ENCODE data around the gene SLC26A5. TPM values are rescaled to one million over a fixed set of nuclear protein-coding genes. Genes with fewer than 3 reads are reported as not detected.

SLC26A5 gene
- total and polyA plus RNA-seq, 2 donors (not counting 3 experiments of a cell fraction or from before 2014, with no cell fraction given) = not detected

- Histone ChIP-seq H3K4me1 (ENCODE audit: control insufficient read depth, extremely low read depth, insufficient read depth, low read length) (no peaks in the 10 kb centered on the region), H2AFZ (ENCODE audit: low read depth, low read length) (no peak overlapping the region), H3K27ac (ENCODE audit: insufficient read depth, low read depth, low read length) (no peak overlapping the region), H3K9me3 (replicated peaks; ENCODE audit: control insufficient read depth, insufficient read depth, low read length) (no peaks in the 10 kb centered on the region), H3K36me3 (ENCODE audit: control insufficient read depth in 2 of 2, extremely low read depth in 1 of 2, insufficient read depth in 2 of 2, low read length in 2 of 2) (no peaks in the 10 kb centered on the region), H3K9ac (replicated peaks; ENCODE audit: extremely low read depth, insufficient read depth, low read length) (no peak overlapping the region), H3K79me2 (ENCODE audit: control insufficient read depth, insufficient read depth, low read length) (no peaks in the 10 kb centered on the region), H3K4me3 (replicated peaks in 1 of 3; ENCODE audit: insufficient read depth in 1 of 3, low read depth in 1 of 3, low read length in 3 of 3) (no peak overlapping the region), H3K9me1 (replicated peaks; ENCODE audit: control insufficient read depth, extremely low read depth, insufficient read depth, low read length) (peaks cover 2% of the 10 kb centered on the region), H3K27me3 (ENCODE audit: control insufficient read depth in 2 of 2, insufficient read depth in 2 of 2, low read length in 2 of 2) (peaks cover 0 to 6% of the 10 kb centered on the region in 2 experiments), H4K20me1 (replicated peaks; ENCODE audit: control insufficient read depth, extremely low read depth, insufficient read depth, low read length) (no peaks in the 10 kb centered on the region), H3K4me2 (ENCODE audit: insufficient read depth, low read length) (no peak overlapping the region)
- dilution Hi-C loops (cut with MboI; ENCODE audit: extremely low pct_ligation_motif_present, low sequenced_read_pairs) (no loop called here), intact Hi-C loops (cut with micrococcal nuclease) (no loop called here)
- no peak for TF ChIP-seq MYC (IDR thresholded peaks at IDR 0.05; ENCODE audit: low read depth, low read length)
- TF ChIP-seq POLR2A (IDR thresholded peaks at IDR 0.05; ENCODE audit: low read depth, low read length) = no peak
- no peak for TF ChIP-seq GATA2 (IDR thresholded peaks at IDR 0.05; ENCODE audit: insufficient read depth, insufficient read length, low read depth, low read length)
- TF ChIP-seq MAX (IDR thresholded peaks at IDR 0.05; ENCODE audit: insufficient read depth, insufficient read length) = no peak
- TF ChIP-seq EZH2 (IDR thresholded peaks at IDR 0.05; ENCODE audit: borderline replicate concordance, low read depth, low read length, severe bottlenecking) = no peak
- TF ChIP-seq POLR2AphosphoS5 (IDR thresholded peaks at IDR 0.05; ENCODE audit: insufficient read depth, low read depth, low read length) = no peak
- TF ChIP-seq FOS (IDR thresholded peaks at IDR 0.05; ENCODE audit: borderline replicate concordance, insufficient read depth, low read length) = no peak
- no peak for TF ChIP-seq JUN (IDR thresholded peaks at IDR 0.05; ENCODE audit: borderline replicate concordance, insufficient read depth, insufficient read length, low read depth)
- BruUV-seq (replicated peaks) = no TSS peak
- DNase-seq (ENCODE audit: low read depth, low spot score) (no peak), FAIRE-seq (no peak)
- CTCF ChIA-PET = no interaction called here
- POLR2A ChIA-PET = no interaction called here
Observed at GRCh38 chr7:103480771-103481170, 34.8 kb upstream of the SLC26A5 start.

GRCh38 chr7:103474956-103475355 is 28.9 kb upstream of the SLC26A5 start:
- H3K9ac ChIP-seq (replicated peaks; ENCODE audit: extremely low read depth, insufficient read depth, low read length) = no peak overlapping the region
- no peaks in the 10 kb centered on the region for H3K79me2 ChIP-seq (ENCODE audit: control insufficient read depth, insufficient read depth, low read length)
- H3K9me1 ChIP-seq (replicated peaks; ENCODE audit: control insufficient read depth, extremely low read depth, insufficient read depth, low read length) = peaks cover 2% of the 10 kb centered on the region
- H3K4me2 ChIP-seq (ENCODE audit: insufficient read depth, low read length) = no peak overlapping the region
- H3K27me3 ChIP-seq (ENCODE audit: control insufficient read depth in 2 of 2, insufficient read depth in 2 of 2, low read length in 2 of 2) = peaks cover 0 to 19% of the 10 kb centered on the region in 2 experiments
- H2AFZ ChIP-seq (ENCODE audit: low read depth, low read length) = no peak overlapping the region
- no peak for DNase-seq (ENCODE audit: low read depth, low spot score)
- BruUV-seq (replicated peaks) = no TSS peak
- H3K36me3 ChIP-seq (ENCODE audit: control insufficient read depth in 2 of 2, extremely low read depth in 1 of 2, insufficient read depth in 2 of 2, low read length in 2 of 2) = no peaks in the 10 kb centered on the region
- dilution Hi-C loops (cut with MboI; ENCODE audit: extremely low pct_ligation_motif_present, low sequenced_read_pairs) (no loop called here), intact Hi-C loops (cut with micrococcal nuclease) (no loop called here)
- no peaks in the 10 kb centered on the region for H3K9me3 ChIP-seq (replicated peaks; ENCODE audit: control insufficient read depth, insufficient read depth, low read length)
- H4K20me1 ChIP-seq (replicated peaks; ENCODE audit: control insufficient read depth, extremely low read depth, insufficient read depth, low read length) = no peaks in the 10 kb centered on the region
- no peaks in the 10 kb centered on the region for H3K4me1 ChIP-seq (ENCODE audit: control insufficient read depth, extremely low read depth, insufficient read depth, low read length)
- no peak for FAIRE-seq
- CTCF ChIA-PET = no interaction called here
- POLR2A ChIA-PET = no interaction called here
- TF ChIP-seq POLR2AphosphoS5 (IDR thresholded peaks at IDR 0.05; ENCODE audit: insufficient read depth, low read depth, low read length) = no peak
- no peak for TF ChIP-seq POLR2A (IDR thresholded peaks at IDR 0.05; ENCODE audit: low read depth, low read length)
- no peak for TF ChIP-seq MYC (IDR thresholded peaks at IDR 0.05; ENCODE audit: low read depth, low read length)
- TF ChIP-seq GATA2 (IDR thresholded peaks at IDR 0.05; ENCODE audit: insufficient read depth, insufficient read length, low read depth, low read length) = no peak
- no peak for TF ChIP-seq EZH2 (IDR thresholded peaks at IDR 0.05; ENCODE audit: borderline replicate concordance, low read depth, low read length, severe bottlenecking)
- TF ChIP-seq CTCF (IDR thresholded peaks at IDR 0.05; ENCODE audit: extremely low read depth in 1 of 2, insufficient read depth in 1 of 2, low read depth in 1 of 2, low read length in 2 of 2) = no peak
- no peak for TF ChIP-seq JUN (IDR thresholded peaks at IDR 0.05; ENCODE audit: borderline replicate concordance, insufficient read depth, insufficient read length, low read depth)
- no peak for TF ChIP-seq MAX (IDR thresholded peaks at IDR 0.05; ENCODE audit: insufficient read depth, insufficient read length)
- TF ChIP-seq FOS (IDR thresholded peaks at IDR 0.05; ENCODE audit: borderline replicate concordance, insufficient read depth, low read length) = no peak
- H3K27ac ChIP-seq (ENCODE audit: insufficient read depth, low read depth, low read length) = no peak overlapping the region
- H3K4me3 ChIP-seq (replicated peaks in 1 of 3; ENCODE audit: insufficient read depth in 1 of 3, low read depth in 1 of 3, low read length in 3 of 3) = no peak overlapping the region
